IMR-90 (cell line): ENCODE measurements around the gene SKIC8. TPM values are rescaled to one million over a fixed set of nuclear protein-coding genes. Genes with fewer than 3 reads are reported as not detected.

ENCODE experiments used
- ATAC-seq: fragments of 200-7000 bp; cut with Tn5 transposase; 2 replicates; pipeline ENCODE4 v1.9.1; 2020; ENCODE audit warnings: low read depth, mild to moderate bottlenecking, moderate library complexity
- BruUV-seq: library from RNA; stranded (reverse); fragments of 400-500 nt; replicated peaks from 2 replicates; lab custom pipeline; 2021; lab: Mats Ljungman, UMichigan
- CTCF ChIA-PET: fragments of 300-600 bp; formaldehyde crosslinking; extraction: SDS; loops from one replicate; lab custom pipeline; 2021; ENCODE audit warnings: antibody characterized with exemption; lab: Yijun Ruan, JAX
- POLR2A ChIA-PET: fragments of 300-600 bp; sonication (Branson Sonifier 250); formaldehyde crosslinking; loops from one replicate; lab custom pipeline; 2022; ENCODE audit warnings: antibody characterized with exemption; ENCODE audit not compliant: unreplicated experiment; lab: Charles Lee
- DNase-seq: peaks from one replicate; pipeline ENCODE4 v3.0.0; 2013
- H2AFZ ChIP-seq: replicated peaks from 2 replicates; pipeline ENCODE3; 2013; ENCODE audit warnings: low read length, mild to moderate bottlenecking; ENCODE audit not compliant: poor library complexity
- H2AK5ac ChIP-seq: 2 replicates; pipeline ENCODE4 v1.6.1; 2013; ENCODE audit warnings: low read depth, low read length, inconsistent platforms
- H2AK9ac ChIP-seq: replicated peaks from 2 replicates; pipeline ENCODE3; 2013; ENCODE audit warnings: mild to moderate bottlenecking, low read depth, low read length, moderate library complexity; ENCODE audit not compliant: poor library complexity
- H2BK120ac ChIP-seq: 2 replicates; pipeline ENCODE4 v1.6.1; 2013; ENCODE audit warnings: low read depth, low read length, inconsistent platforms
- H2BK15ac ChIP-seq: 3 replicates; pipeline ENCODE4 v1.6.1; 2013; ENCODE audit warnings: low read depth, low read length, inconsistent platforms
- H2BK20ac ChIP-seq: 2 replicates; pipeline ENCODE4 v1.6.1; 2013; ENCODE audit warnings: low read depth, mild to moderate bottlenecking, inconsistent platforms, low read length, moderate library complexity
- H2BK5ac ChIP-seq: 2 replicates; pipeline ENCODE4 v1.6.1; 2013; ENCODE audit warnings: mild to moderate bottlenecking, low read depth, low read length, inconsistent platforms; ENCODE audit not compliant: poor library complexity, severe bottlenecking
- H3K14ac ChIP-seq: replicated peaks from 2 replicates; pipeline ENCODE4 v1.6.1; 2013; ENCODE audit warnings: low read depth, low read length, inconsistent platforms
- H3K18ac ChIP-seq: 2 replicates; pipeline ENCODE4 v1.6.1; 2013; ENCODE audit warnings: low read depth, low read length, control low read depth
- H3K23ac ChIP-seq: 2 replicates; pipeline ENCODE4 v1.6.1; 2013; ENCODE audit warnings: low read depth, low read length, inconsistent platforms
- H3K27ac ChIP-seq: 2 replicates; pipeline ENCODE4 v1.5.1; 2013; ENCODE audit warnings: mild to moderate bottlenecking, control low read depth, low read length; ENCODE audit not compliant: insufficient read depth
- H3K27me3 ChIP-seq: 2 replicates; pipeline ENCODE4 v1.6.1; 2013; ENCODE audit warnings: low read length; ENCODE audit not compliant: control insufficient read depth, insufficient read depth
- H3K36me3 ChIP-seq: 2 replicates; pipeline ENCODE4 v1.6.1; 2013; ENCODE audit warnings: low read length, mixed read lengths; ENCODE audit not compliant: control insufficient read depth, insufficient read depth
- H3K4ac ChIP-seq: 2 replicates; pipeline ENCODE4 v1.6.1; 2013; ENCODE audit warnings: low read depth, low read length, inconsistent platforms
- H3K4me1 ChIP-seq: 2 replicates; pipeline ENCODE4 v1.6.1; 2013; ENCODE audit warnings: low read length, mixed read lengths; ENCODE audit not compliant: control insufficient read depth, insufficient read depth
- H3K4me2 ChIP-seq: 2 replicates; pipeline ENCODE4 v1.6.1; 2013; ENCODE audit warnings: low read depth, mild to moderate bottlenecking, control low read depth, low read length, moderate library complexity
- H3K4me3 ChIP-seq: 2 replicates; pipeline ENCODE4 v1.5.1; 2013; ENCODE audit warnings: low read depth, mild to moderate bottlenecking, control low read depth, low read length, moderate library complexity; ENCODE audit not compliant: insufficient read depth
- H3K56ac ChIP-seq: 2 replicates; pipeline ENCODE4 v1.6.1; 2013; ENCODE audit warnings: low read length, inconsistent platforms; ENCODE audit not compliant: insufficient read depth; ENCODE audit errors: extremely low read depth
- H3K79me1 ChIP-seq, 2 experiments: 2 replicates each; pipeline ENCODE4 v1.6.1; 2013; ENCODE audit warnings: low read length in 2 of 2, inconsistent platforms in 1 of 2, low read depth in 1 of 2
- H3K9ac ChIP-seq: 2 replicates; pipeline ENCODE4 v1.6.1; 2013; ENCODE audit warnings: low read depth, low read length, control low read depth
- H3K9me1 ChIP-seq: 2 replicates; pipeline ENCODE4 v1.6.1; 2013; ENCODE audit warnings: low read length, inconsistent platforms; ENCODE audit not compliant: insufficient read depth
- H3K9me3 ChIP-seq: 2 replicates; pipeline ENCODE4 v1.6.1; 2013; ENCODE audit warnings: low read length; ENCODE audit not compliant: control insufficient read depth, insufficient read depth
- H4K20me1 ChIP-seq: 2 replicates; pipeline ENCODE4 v1.6.1; 2013; ENCODE audit warnings: low read length, inconsistent platforms; ENCODE audit not compliant: insufficient read depth
- H4K5ac ChIP-seq: 2 replicates; pipeline ENCODE4 v1.6.1; 2013; ENCODE audit warnings: mild to moderate bottlenecking, low read depth, low read length, control low read depth
- H4K8ac ChIP-seq, 2 experiments: 2 replicates each; pipeline ENCODE4 v1.6.1; 2013; ENCODE audit warnings: low read depth in 2 of 2, low read length in 2 of 2, control low read depth in 1 of 2, inconsistent platforms in 1 of 2
- H4K91ac ChIP-seq: 2 replicates; pipeline ENCODE4 v1.6.1; 2013; ENCODE audit warnings: low read depth, low read length, inconsistent platforms; ENCODE audit not compliant: insufficient read depth
- CHD1 ChIP-seq: IDR thresholded peaks from 2 replicates; pipeline ENCODE4 v1.6.1; 2012; ENCODE audit warnings: low read depth, low read length, improper control_type of control experiment
- FOS ChIP-seq: fragments of 150-350 bp; IDR thresholded peaks from 2 replicates; pipeline ENCODE4 v1.6.1; 2016; ENCODE audit warnings: low read depth, low read length
- MAFK ChIP-seq: IDR thresholded peaks from 2 replicates; pipeline ENCODE4 v1.6.1; 2012; ENCODE audit warnings: low read depth, low read length, improper control_type of control experiment
- MAZ ChIP-seq: IDR thresholded peaks from 2 replicates; pipeline ENCODE4 v1.6.1; 2012; ENCODE audit warnings: low read depth, mild to moderate bottlenecking, low read length, improper control_type of control experiment, moderate library complexity, borderline replicate concordance
- MXI1 ChIP-seq: IDR thresholded peaks from 2 replicates; pipeline ENCODE4 v1.6.1; 2012; ENCODE audit warnings: low read depth, mild to moderate bottlenecking, low read length, moderate library complexity, borderline replicate concordance
- NFE2L2 ChIP-seq: fragments of 150-350 bp; IDR thresholded peaks from 2 replicates; pipeline ENCODE4 v1.6.1; 2016; ENCODE audit warnings: low read depth, mild to moderate bottlenecking, low read length
- POLR2A ChIP-seq: IDR thresholded peaks from 2 replicates; pipeline ENCODE4 v1.6.1; 2012; ENCODE audit warnings: mild to moderate bottlenecking, low read depth, low read length
- RAD21 ChIP-seq: IDR thresholded peaks from 2 replicates; pipeline ENCODE4 v1.6.1; 2012; ENCODE audit warnings: low read length, improper control_type of control experiment
- RCOR1 ChIP-seq: IDR thresholded peaks from 2 replicates; pipeline ENCODE4 v1.6.1; 2012; ENCODE audit warnings: mild to moderate bottlenecking, low read length, improper control_type of control experiment; ENCODE audit not compliant: insufficient replicate concordance
- RFX5 ChIP-seq: IDR thresholded peaks from 2 replicates; pipeline ENCODE4 v1.8.0; 2012; ENCODE audit warnings: low read depth, mild to moderate bottlenecking, low read length, moderate library complexity
- WGBS, 2 experiments: methylation state at CpG; one replicate each; pipeline versions ENCODE4 v1.1.5 to v1.1.7; 2013; ENCODE audit warnings: missing lambda C conversion rate in 2 of 2; ENCODE audit not compliant: insufficient read length in 1 of 2; ENCODE audit errors: extremely low coverage in 2 of 2; 5-methylcytosine and 5-hydroxymethylcytosine counted together
- dilution Hi-C: fragments of 300-500 bp; cut with HindIII; formaldehyde crosslinking; loops from one replicate; pipeline ENCODE4 v1.14.3; 2018; ENCODE audit warnings: low sequenced_read_pairs; ENCODE audit not compliant: unreplicated experiment
- in situ Hi-C: fragments of 300-500 bp; cut with MboI; formaldehyde crosslinking; loops from 3 replicates; pipeline ENCODE4 v1.14.3; 2019; ENCODE audit warnings: low sequenced_read_pairs, inconsistent platforms, mixed read lengths
- intact Hi-C: fragments of 100-400 bp; cut with micrococcal nuclease; formaldehyde crosslinking; loops from 2 replicates; pipeline ENCODE4 v1.10.0; 2022
- polyA plus RNA-seq, 3 experiments: library from polyadenylated mRNA; depleted of rRNA; stranded (reverse); fragments of >200 nt; gene quantifications; 2 replicates each; pipeline ENCODE4 v1.2.3, GENCODE V29; 2012; ENCODE audit warnings: low replicate concordance in 1 of 3
- total RNA-seq: library from RNA; depleted of rRNA; stranded (reverse); fragments of >200 nt; gene quantifications from 2 replicates; pipeline ENCODE4 v1.2.3, GENCODE V29; 2012
- TF ChIP-seq, protein P1 (sequence below): conservative IDR thresholded peaks from 2 replicates; pipeline ENCODE4 v1.5.1; 2012; ENCODE audit warnings: mild to moderate bottlenecking, low read depth, low read length, improper control_type of control experiment
- TF ChIP-seq, protein P2 (sequence below): fragments of 150-350 bp; IDR thresholded peaks from 2 replicates; pipeline ENCODE4 v1.6.1; 2017; ENCODE audit warnings: mild to moderate bottlenecking, antibody characterized with exemption, low read length, low read depth
- TF ChIP-seq, protein P3 (sequence below): fragments of 150-350 bp; IDR thresholded peaks from 2 replicates; pipeline ENCODE4 v1.6.1; 2016; ENCODE audit warnings: low read depth, mild to moderate bottlenecking, low read length, moderate library complexity, borderline replicate concordance

SKIC8 gene
- total and polyA plus RNA-seq, 2 of the 4 experiments (the other 2 are of a cell fraction) = 72.2 to 124 TPM

DNA sequence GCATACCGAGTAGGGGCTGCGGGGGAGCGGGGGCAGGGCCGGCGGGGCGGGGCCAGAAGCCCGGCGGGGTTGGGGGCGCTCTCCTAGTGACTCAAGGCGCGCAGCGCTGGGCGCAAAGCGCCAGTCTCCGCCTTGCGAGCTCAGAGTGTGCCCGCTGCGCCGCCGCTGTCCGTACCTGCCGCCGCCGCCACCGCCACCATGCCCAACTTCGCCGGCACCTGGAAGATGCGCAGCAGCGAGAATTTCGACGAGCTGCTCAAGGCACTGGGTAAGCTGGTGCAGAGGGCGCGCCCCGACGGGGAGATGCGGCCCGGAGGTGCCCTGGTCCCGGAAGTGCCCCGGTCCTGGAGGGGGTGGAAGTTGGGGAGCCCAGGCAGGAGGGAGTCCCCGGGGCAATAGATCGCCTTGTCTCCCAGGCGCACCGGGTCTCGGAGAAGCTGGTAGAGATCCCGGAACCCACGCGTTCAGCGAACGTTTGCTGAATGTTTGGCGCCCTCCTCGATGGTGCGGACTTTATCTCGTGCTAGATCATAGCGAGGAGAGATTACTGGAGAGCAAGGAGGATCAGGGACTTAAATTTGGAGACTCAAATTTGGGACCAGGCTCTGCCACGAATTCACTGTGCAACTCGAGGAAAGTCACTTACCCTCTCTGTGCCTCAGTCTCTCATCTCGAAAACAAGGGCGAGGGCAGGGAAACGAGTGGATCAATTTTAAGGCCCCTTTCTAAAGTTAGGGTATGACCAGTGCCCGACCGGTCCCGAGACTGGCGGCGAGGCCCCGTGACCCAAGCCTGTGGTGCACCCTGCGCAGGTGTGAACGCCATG is 41.0 kb upstream of the SKIC8 start, which contains the start of gene CRABP1:
Gene CRABP1 (plus strand): TSS at position 123 of the 826 bp plus-strand sequence. CDS start 76 bp downstream, at position 199.
- POLR2A ChIA-PET = no interaction called here
- no peak within 1 kb of the TSS for H2BK120ac ChIP-seq
- TF ChIP-seq, protein P1, sequence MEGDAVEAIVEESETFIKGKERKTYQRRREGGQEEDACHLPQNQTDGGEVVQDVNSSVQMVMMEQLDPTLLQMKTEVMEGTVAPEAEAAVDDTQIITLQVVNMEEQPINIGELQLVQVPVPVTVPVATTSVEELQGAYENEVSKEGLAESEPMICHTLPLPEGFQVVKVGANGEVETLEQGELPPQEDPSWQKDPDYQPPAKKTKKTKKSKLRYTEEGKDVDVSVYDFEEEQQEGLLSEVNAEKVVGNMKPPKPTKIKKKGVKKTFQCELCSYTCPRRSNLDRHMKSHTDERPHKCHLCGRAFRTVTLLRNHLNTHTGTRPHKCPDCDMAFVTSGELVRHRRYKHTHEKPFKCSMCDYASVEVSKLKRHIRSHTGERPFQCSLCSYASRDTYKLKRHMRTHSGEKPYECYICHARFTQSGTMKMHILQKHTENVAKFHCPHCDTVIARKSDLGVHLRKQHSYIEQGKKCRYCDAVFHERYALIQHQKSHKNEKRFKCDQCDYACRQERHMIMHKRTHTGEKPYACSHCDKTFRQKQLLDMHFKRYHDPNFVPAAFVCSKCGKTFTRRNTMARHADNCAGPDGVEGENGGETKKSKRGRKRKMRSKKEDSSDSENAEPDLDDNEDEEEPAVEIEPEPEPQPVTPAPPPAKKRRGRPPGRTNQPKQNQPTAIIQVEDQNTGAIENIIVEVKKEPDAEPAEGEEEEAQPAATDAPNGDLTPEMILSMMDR = no peak
- TF ChIP-seq RFX5 (no peak), MAFK (no peak), NFE2L2 (no peak), RAD21 (no peak), FOS (no peak), RCOR1 (no peak), POLR2A (no peak), CHD1 (no peak), MXI1 (no peak), MAZ (no peak)
- TF ChIP-seq, protein P2, sequence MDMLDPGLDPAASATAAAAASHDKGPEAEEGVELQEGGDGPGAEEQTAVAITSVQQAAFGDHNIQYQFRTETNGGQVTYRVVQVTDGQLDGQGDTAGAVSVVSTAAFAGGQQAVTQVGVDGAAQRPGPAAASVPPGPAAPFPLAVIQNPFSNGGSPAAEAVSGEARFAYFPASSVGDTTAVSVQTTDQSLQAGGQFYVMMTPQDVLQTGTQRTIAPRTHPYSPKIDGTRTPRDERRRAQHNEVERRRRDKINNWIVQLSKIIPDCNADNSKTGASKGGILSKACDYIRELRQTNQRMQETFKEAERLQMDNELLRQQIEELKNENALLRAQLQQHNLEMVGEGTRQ = no peak
- TF ChIP-seq, protein P3, sequence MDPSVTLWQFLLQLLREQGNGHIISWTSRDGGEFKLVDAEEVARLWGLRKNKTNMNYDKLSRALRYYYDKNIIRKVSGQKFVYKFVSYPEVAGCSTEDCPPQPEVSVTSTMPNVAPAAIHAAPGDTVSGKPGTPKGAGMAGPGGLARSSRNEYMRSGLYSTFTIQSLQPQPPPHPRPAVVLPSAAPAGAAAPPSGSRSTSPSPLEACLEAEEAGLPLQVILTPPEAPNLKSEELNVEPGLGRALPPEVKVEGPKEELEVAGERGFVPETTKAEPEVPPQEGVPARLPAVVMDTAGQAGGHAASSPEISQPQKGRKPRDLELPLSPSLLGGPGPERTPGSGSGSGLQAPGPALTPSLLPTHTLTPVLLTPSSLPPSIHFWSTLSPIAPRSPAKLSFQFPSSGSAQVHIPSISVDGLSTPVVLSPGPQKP = no peak
- no peak within 1 kb of the TSS for H3K56ac ChIP-seq
- H3K4ac ChIP-seq = no peak within 1 kb of the TSS
- no peak within 1 kb of the TSS for H2BK20ac ChIP-seq
- no peak within 1 kb of the TSS for H2BK15ac ChIP-seq
- peak within 1 kb of the TSS; percentile 63 for H2AFZ ChIP-seq
- intact Hi-C loops (no loop called here), dilution Hi-C loops (no loop called here), in situ Hi-C loops (no loop called here)
- 0% methylated on average over 17 of the region's 67 CpGs; no CpG with 5 or more reads in 1 of the 2 experiments for WGBS, 2 experiments
- H3K79me1 ChIP-seq = no peaks in the 10 kb centered on the region
- no peak within 1 kb of the TSS for H3K27ac ChIP-seq
- CTCF ChIA-PET = no interaction called here
- no peak within 1 kb of the TSS for H2AK9ac ChIP-seq
- H3K23ac ChIP-seq = no peak within 1 kb of the TSS
- H2BK5ac ChIP-seq = no peak within 1 kb of the TSS
- no peak within 1 kb of the TSS for H4K91ac ChIP-seq
- H3K9ac ChIP-seq = no peak within 1 kb of the TSS
- DNase-seq = no peak
- peaks cover 1% of the 10 kb centered on the region; the same call in 1 of the 2 replicates for H3K4me1 ChIP-seq
- no peak for ATAC-seq
- no peaks in the 10 kb centered on the region for H3K36me3 ChIP-seq
- no peak within 1 kb of the TSS for H3K14ac ChIP-seq
- no peaks in the 10 kb centered on the region for H3K9me3 ChIP-seq
- no peak within 1 kb of the TSS for H2AK5ac ChIP-seq
- H3K18ac ChIP-seq = no peak within 1 kb of the TSS
- no TSS peak for BruUV-seq
- H4K20me1 ChIP-seq = no peaks in the 10 kb centered on the region
- no peak within 1 kb of the TSS for H3K4me3 ChIP-seq
- H4K5ac ChIP-seq = no peak within 1 kb of the TSS
- H3K9me1 ChIP-seq = no peaks in the 10 kb centered on the region
- no peak within 1 kb of the TSS for H3K4me2 ChIP-seq
- peaks cover 74% of the 10 kb centered on the region for H3K27me3 ChIP-seq
- H4K8ac ChIP-seq = no peak within 1 kb of the TSS
